ENCODE data around the gene LILRB3.

- TF ChIP-seq CTCF (IDR thresholded peaks at IDR 0.05; ENCODE audit: poor library complexity) (no peak), EZH2 (IDR thresholded peaks at IDR 0.05; ENCODE audit: borderline replicate concordance) (no peak), EZH2phosphoT487 (IDR thresholded peaks at IDR 0.05; ENCODE audit: low read depth, severe bottlenecking, unreplicated experiment) (no peak)
Measured at GRCh38 chr19:54178581-54179261, 44.1 kb downstream of the LILRB3 start.
